ENCODE results near the gene SMAD1.

GRCh38 chr4:145533001-145533400, 51.3 kb downstream of the SMAD1 start:
- TF ChIP-seq EZH2 (IDR thresholded peaks at IDR 0.05; ENCODE audit: low read length, missing control alignments) (no peak), CTCF (conservative IDR thresholded peaks at IDR 0.05 in 1 of 2, IDR thresholded peaks at IDR 0.05 in 1 of 2; ENCODE audit: low read depth in 1 of 2, low read length in 2 of 2) (no peak)
